NCI-H2107 treated with DMSO at 0.1 percent for 48 hours (cell line): Measurements from ENCODE around the gene FPGT.
"Not testable (repeated sequence)": the region's sequence is repeated elsewhere in the genome, so short reads cannot be mapped to it uniquely, and the experiment has no call there.

Source experiments
- DNase-seq: peaks from one replicate; lab custom pipeline; 2025; ENCODE audit not compliant: unreplicated experiment; lab: John Stamatoyannopoulos, UW

FPGT gene

DNA sequence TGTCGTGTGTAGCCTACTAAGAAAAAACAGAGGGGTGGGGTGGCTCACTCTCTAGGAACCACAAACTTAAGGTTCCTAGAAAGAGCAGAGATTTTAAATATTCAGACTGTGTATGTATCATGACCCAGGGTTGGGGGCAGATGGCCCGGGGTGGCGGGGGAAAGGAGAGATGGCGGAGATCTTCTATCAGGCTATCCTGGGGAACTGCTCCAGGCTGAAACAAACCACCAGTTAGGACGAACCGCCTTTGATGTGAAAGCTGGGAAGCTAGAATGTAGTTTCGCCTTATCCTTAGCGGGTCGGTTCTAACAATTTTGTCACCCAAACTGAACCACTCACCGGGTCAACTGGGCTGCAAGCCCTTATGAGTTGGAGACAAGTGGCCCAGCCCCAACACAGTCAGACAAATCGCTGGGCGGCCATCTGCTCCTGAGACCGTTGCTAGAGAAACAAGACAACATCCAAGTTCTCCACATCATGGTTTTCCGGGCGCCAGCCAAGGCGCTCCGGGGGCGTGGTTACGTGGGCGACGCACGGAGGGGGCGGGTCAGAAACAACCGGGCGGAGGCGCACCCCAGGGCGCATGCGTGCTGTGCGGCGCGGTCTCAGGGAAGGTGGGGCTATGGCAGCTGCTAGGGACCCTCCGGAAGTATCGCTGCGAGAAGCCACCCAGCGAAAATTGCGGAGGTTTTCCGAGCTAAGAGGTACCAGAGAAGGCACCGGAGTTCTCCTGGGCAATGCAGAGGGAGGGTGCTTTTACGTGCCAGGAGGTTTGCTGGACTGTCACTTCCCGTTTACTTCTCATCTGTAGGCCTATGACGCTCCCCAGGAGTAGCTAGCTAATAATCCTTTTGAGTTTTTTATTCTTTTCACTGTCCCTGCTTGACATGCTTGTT lies at the start of gene FPGT, which contains the start of gene LRRIQ3:
TSS of gene FPGT (plus strand) at position 586 of the 896 bp plus-strand sequence. CDS start at position 623, 37 bp downstream.
TSS of gene LRRIQ3 (minus strand) at position 520 of the 896 bp plus-strand sequence. CDS start 14,492 bp downstream, outside the sequence.
- DNase-seq: peak; percentile 94

DNA sequence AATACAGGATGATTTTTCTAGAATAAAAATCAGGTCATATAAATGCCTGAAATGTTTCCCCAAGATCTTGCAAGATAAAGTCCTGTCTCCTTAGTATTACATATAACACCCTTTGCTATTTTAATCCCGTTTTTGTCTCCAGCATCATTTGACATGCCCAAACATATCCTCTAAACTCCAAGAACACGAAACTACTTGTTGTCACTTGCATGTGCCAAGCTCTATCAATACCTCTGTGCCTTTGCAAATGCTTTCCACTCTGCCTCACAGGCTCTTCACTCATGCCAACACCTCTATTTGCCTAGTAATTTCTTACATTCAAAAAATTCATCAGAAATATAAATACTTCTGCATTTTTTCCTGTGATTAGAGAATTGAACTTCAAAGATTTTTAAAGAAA lies 38.0 kb upstream of the FPGT start:
- no peak for DNase-seq

DNA sequence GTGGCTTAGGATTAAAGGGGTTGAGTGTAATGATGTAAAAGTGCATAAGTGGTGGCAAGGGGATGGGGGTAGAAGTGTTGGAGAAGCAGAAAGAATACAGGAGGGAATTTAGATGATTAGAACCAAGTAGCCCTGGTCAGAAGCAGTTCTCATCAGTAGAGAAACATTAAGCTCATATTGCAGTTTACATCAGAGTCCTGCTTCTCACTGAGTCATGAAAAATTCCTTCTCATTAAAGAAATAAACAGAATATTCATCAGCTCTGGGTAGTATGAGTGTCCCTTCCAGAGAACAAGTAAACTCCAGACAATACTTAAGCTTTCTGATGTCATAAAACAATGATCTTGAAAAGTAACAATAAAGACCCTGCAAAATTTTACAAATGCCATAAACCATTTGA lies 36.5 kb upstream of the FPGT start:
- DNase-seq: no peak

DNA sequence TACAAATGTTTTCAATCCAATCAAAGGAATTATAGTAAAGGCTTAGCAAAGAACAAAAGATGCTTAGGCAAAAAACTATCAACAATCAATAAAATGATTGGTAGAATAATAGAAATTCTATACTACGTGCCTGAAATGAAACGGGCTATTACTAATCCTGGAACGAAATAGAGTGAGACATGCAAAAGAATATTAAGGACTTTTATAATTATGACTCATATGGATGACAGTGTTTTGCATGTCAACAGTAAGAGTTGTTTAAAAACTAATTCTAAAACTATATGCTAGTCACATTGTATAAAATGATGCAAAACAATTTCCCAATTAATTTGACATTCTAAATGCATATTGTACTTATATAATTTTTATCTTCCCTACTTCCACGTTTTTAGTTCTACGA lies 35.7 kb upstream of the FPGT start:
- DNase-seq: no peak

DNA sequence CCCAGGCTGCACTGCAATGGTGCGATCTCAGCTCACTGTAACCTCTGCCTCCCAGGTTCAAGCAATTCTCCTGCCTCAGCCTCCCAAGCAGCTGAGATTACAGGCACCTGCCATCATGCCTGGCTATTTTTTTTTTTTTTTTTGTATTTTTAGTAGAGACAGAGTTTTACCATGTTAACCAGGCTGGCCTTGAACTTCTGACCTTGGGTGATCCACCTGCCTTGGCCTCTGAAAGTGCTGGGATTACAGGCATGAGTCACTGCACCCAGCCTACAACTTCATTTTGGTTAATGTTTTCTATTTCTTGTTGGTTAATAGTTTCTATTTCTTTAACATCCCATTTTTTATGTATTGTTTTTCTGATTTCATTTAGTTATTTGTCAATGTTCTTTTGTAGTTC lies 23.6 kb upstream of the FPGT start:
- not testable (repeated sequence) for DNase-seq

DNA sequence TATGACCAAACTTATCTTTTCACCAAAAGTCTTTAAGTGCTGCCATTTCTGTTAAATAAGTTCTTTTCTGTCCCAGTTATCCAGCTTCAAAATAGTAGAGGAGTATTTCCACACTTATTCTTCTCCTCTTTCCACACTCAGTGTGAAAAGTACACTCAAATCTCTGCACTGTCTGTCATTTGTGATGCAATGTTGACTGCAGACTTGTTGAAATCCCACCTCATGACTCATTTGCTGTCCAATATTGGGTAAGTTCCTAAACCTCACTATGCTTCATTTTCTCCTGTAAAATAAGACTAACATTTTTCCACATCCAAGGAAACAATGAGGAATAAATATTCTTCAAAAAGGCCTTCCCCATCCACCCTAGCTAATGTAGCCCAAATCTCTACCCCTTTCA lies 17.6 kb upstream of the FPGT start:
- DNase-seq: no peak

DNA sequence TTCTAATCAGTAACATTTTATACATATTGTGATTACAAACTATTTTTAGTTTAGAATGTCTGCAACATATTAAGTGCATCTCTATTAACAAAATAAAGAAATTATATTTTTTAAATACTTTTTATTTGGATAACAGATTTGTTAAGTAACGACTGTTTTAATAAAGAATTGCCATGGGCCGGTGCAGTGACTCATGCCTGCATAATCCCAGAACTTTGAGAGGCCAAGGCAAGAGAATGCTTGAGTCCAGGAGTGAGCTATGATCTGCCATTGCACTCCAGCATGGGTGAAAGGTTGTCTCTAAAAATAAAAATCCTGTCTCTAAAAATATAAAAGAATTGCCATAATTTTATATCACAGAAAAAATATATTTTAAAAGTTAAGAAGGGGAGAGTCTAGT lies 4.1 kb upstream of the FPGT start:
- DNase-seq: no peak

DNA sequence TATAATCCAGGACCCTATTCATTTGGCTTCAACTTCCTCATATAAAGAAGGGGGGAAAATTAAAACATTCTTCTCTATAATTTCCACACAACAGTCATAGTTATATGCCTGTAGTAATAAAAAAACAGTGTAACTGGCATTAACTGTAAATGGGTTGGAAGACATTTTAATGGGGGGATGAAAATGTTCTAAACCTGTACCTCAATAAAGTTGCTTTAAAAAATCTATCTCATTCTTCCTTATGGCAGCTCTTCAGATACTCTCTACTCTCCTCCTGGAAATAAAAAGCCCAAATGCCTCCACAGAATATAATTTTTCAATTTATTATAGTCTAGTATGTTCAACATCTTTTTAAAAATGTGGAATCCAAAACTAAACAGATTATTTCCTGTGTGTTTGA lies 2.7 kb upstream of the FPGT start:
- no peak for DNase-seq

DNA sequence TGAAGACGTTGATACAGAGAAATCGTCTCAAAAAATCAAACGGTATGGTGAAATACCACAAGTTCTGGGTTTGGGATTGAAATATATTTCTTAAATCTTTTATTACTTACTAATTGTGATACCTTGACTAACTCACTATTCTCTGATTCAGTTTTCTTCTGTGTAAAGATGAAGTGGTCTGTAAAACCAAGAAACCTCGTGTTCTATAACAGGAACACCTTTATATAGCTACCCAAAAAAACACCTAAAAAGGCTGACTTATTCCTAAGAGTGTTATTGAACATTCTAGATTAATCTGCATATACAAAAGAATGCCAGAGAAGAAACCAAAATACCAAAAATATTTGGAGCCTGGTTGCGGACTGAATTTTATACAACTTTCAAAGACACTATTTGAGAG lies 787 bp upstream of the FPGT start:
- no peak for DNase-seq

DNA sequence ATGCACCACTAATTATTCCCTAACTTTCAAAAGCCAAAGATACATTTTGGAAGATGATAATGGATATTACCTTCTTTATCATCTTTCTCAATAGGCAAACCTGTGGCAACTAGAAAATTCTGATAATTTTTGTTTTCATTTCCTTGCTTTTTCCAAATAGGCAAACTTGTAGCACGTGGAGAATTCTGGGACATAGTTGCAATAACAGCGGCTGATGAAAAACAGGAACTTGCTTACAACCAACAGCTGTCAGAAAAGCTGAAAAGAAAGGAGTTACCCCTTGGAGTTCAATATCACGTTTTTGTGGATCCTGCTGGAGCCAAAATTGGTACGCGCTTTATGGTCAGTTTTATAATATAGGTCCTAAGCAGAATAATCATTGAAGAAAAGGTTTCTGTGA lies 1.5 kb downstream of the FPGT start:
- no peak for DNase-seq

DNA sequence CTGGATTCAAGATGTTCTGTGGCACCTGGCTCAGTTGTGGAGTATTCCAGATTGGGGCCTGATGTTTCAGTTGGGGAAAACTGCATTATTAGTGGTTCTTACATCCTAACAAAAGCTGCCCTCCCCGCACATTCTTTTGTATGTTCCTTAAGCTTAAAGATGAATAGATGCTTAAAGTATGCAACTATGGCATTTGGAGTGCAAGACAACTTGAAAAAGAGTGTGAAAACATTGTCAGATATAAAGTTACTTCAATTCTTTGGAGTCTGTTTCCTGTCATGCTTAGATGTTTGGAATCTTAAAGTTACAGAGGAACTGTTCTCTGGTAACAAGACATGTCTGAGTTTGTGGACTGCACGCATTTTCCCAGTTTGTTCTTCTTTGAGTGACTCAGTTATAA lies 7.2 kb downstream of the FPGT start:
- DNase-seq: no peak

DNA sequence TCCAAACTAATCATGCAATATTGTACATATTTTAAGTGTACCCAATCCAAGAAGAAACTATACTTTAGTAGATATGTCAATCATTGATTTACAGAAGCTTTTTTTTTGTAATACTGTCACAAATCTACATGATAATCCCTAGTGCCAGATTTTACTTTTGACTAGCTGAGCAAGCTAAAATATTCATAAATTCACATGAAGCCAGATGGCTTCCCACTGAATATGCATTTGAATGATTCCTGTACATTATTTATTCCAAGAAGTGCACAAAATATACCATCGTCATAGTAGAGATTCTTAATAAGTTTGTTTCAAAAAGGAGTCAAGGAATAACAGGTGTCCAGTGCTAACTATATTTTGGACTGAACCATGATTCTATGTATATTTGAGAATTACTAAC lies 17.2 kb downstream of the FPGT start:
- no peak for DNase-seq

DNA sequence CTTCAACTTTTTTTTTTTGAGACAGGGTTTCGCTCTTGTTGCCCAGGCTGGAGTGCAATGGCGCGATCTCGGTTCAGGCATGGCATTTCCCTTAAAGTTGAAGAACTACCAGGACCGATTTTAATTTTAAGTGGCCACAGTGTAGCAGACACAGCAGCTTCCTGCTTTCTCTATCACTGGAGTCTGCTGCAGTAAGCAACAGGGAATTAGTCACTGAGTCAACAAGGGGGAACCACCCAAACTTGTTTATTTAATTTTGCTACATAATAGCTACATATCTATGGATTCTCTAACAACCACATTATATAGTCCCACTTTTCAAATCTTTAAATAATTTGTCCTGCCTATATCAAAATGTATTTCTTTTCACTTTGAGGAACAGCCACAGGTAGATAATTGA lies 24.7 kb downstream of the FPGT start:
- DNase-seq: no peak

DNA sequence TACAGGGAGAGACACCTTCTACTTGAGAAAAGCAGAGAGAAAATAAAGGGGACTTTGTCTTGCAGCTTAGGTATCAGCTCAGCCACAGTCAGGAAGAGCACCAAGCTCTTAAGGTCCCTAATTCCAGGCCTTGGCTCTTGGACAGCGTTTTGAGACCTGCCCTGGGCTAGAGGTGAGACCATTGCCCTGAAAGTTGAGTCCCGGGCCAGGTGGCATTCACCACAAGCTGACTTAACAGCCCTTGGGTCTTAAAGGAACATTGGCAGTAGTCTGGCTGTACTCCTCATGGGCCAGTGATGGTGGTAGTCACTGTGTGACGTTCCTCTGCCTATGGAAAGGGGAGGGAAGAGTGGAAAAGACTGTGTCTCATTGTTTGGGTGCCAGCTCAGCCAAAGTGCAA lies 25.4 kb downstream of the FPGT start:
- DNase-seq: no peak

DNA sequence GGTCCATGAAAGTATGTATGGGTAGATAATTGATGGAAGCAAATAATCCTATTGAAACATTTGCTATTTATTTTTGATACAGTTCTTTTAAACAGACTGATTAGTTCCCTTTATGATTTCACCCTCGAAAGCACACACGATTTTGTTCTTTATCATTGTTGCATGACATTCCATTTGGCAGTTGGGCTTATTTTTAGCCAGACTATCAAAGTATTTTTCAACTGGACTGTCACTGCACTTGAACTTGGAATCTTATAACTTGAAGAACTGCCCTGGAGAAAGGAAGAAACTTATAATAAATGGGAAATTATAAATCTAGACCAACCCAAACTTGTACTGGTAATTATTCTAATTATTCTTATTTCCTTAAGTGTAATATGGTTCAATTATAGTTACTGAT lies 37.1 kb downstream of the FPGT start, which contains the start of gene TNNI3K:
TSS of gene TNNI3K (plus strand) at position 235 of the 400 bp plus-strand sequence. CDS start at position 300, 65 bp downstream.
- DNase-seq: no peak

DNA sequence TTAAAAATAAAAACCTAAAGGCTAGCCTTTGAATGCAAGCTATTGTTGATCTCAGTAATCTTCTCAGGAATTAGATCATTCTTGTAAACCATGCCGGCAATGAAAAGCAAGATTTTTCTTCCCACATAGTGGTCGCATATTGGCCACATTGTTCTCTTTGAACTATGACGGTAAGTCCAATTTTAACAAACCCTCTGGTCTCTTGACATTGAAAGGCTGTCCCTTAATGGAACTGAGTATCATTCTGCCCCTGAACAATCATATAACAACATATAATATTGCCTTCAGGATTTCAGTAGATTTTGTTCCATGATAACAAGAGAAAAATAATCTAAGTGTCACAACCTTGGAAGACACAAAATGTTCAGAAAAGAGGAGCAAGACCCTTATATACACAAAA lies 38.4 kb downstream of the FPGT start:
- DNase-seq: no peak

DNA sequence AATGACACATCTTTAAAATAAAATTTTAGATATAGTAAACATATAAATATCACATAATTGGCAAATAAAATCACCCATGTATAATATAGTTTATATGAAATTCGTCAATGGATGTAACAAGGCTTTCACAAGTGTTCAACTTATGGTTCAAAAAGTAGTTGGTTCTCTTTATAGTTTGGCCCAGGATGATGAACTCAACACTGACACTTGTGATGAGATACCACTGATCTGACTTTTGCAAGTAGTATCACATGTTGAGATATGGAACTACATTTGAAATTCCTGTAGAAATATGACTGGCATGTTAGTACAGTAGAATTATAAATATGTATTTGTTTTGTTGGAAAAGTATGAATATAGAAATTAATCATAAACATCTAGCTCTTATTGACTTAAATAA lies 39.0 kb downstream of the FPGT start:
- no peak for DNase-seq

DNA sequence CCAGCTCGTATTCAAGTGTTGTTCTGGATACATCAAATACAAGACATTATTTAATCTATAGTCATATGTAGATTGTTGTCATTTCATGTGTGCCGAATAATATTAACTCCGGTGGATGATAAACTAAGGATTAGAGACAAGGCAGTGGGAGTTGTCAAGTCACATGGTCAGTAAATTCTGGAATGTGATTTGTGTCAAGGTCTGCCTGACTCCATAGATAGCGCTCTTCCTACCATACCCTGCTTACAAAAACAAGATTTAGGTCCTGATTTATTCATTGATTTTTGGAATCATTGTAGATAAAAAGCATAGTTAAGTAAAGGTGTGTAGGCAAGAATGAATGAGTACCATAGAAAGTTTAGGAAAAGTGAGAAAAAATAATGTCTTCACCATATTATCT lies 39.7 kb downstream of the FPGT start:
- DNase-seq: no peak

DNA sequence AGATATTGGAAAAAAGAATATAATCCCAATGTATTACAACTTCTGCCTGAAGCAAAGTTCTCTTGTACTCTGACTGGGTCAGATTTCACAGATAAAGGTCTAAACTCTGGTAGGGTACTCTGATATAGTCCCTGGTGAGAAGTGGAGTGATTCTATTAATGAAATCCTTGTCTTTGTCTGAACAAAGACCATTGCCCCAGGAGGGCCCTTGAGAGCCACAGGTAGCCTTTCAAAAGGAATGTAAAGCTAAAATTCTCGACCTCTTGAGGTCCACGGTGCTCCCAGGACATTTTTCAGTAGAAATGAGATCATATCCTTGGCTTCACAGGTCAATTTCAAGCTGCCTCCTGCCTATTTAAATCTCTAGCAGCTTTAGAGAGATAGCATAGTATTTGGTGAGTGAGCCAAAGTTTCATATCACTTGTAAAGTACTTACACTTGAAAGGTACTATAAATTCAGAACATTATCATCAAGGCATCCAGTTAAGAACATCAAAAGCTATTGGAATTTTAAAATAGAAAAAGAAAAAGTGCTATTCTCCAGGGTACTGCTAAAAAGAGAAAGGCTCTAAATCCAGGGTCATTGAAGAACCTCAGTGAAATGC lies 47.2 kb downstream of the FPGT start:
- DNase-seq: no peak

DNA sequence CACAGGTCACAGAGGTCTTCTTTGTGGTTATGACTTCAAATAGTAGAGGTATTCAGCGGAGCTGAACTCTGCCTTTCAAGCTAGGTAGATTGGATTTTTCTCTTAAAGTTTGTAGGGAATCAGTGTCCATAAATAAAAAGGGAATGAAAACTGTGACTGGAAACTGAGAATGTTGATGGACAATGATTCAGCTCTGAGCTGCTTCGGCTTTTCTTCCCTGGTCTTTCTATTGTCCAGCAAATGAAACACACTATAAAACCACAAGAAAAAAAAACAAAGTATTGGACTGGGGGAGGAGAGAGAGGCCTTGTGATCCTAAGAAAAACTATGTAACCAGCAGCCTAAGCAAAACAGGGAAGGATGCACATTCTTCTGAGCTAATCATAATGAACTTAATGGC lies 48.3 kb downstream of the FPGT start:
- no peak for DNase-seq

DNA sequence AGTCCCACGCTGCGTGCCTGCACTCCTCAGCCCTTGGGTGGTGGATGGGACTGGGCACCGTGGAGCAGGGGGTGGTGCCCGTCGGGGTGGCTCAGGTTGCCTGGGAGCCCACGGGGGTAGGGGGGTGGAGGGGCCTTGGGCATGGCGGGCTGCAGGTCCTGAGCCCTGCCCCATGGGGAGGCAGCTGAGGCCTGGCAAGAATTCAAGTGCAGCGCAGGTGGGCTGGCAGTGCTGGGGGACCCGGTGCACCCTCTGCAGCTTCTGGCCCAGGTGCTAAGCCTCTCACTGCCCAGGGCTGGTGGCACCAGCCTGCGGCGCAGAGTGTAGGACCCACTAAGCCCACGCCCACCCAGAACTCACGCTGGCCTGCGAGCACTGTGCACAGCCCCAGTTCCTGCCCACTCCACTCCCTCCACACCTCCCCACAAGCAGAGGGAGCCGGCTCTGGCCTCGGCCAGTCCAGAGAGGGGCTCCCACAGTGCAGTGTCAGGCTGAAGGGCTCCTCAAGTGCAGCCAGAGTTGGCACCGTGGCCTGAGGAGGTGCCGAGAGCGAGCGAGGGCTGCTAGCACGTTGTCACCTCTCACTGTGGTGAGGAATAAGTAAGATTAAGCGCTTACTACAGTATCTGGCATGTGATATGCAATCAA lies 50.0 kb downstream of the FPGT start:
- DNase-seq: no peak
